Epithelial cell of proximal tubule (primary cell): ENCODE results near the gene HINT2. TPM values are rescaled to one million over a fixed set of nuclear protein-coding genes. Genes with fewer than 3 reads are reported as not detected.

ENCODE experiments used
- DNase-seq: peaks from one replicate; pipeline ENCODE4 v3.0.0-alpha.2; 2011; ENCODE audit warnings: low read depth
- H3K4me3 ChIP-seq: 2 replicates; pipeline ENCODE4 v1.5.1; 2011; ENCODE audit warnings: low read depth, mild to moderate bottlenecking, low read length
- CTCF ChIP-seq: conservative IDR thresholded peaks from 2 replicates; pipeline ENCODE4 v1.5.1; 2012; ENCODE audit warnings: low read depth, mild to moderate bottlenecking, low read length
- total RNA-seq: library from RNA; depleted of rRNA; stranded (reverse); fragments of >200 nt; gene quantifications from 2 replicates; pipeline ENCODE4 v1.2.3, GENCODE V29; 2015

The HINT2 gene
- total RNA-seq, result 25.9 and 32.5 TPM in 2 replicates

DNA sequence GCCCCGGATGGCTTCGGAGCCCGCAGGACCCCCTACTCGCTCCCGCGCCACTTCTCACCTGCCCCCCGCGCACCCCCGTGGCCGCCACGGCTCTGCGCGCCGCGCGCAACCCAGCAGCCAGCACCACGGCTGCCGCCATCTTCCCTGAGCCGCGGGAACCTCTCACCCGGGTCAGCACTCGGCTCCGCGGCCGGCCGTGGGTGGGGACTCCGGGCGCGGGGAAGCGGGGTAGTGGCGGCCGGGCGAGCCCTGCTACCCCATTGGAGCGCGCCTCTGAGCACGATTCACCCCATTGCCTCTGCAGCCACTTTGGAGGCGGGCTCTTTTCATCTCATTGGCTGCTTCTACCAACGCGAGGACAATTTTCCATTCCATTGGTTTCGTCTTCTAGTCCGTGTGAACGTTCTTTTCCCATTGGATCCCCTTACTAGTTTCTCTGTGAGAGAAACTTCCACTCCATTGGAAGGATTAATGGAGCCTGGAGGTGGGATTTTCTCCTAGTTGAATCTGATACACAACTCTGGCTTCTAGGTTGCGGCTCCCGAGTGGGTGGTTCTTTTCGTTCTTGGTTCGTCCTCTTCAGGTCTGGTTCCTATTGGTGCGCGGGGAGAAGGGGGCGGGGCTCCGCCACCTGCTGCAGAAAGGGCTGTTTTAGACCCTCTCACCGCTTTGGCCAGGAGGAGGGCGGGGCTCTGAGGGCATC, at the start of gene HINT2:
Gene HINT2, minus strand, starts transcription at position 202 of the 703 bp plus-strand sequence. Its CDS starts 63 bp downstream, at position 139.
- peak; percentile 96 for DNase-seq
- peak within 1 kb of the TSS; percentile 95 for H3K4me3 ChIP-seq
- TF ChIP-seq CTCF, result no peak

GRCh38 chr9:35863583-35863982, 48.7 kb upstream of the HINT2 start:
- H3K4me3 ChIP-seq, result no peak overlapping the region
- DNase-seq, result no peak
- TF ChIP-seq CTCF, result no peak

DNA sequence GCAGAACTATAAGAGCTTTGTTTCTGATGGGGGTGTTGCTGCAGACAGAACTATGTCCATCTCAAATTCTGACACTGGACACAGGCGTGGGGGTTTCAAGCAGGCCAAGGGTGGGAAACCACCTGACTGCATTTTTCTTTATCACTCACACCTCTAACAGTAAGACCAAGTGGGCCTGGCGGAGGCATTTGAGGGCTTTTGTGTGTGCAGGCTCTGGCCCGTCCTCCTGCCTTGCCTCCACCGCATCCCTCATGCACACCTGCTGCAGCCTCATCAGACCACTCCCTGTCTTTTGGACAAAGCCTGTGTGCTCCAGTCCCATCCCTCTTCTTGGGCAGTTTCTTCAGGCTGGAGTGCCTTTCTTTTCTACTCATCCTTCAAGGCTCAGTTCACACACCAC, 47.5 kb upstream of the HINT2 start:
- no peak for TF ChIP-seq CTCF
- H3K4me3 ChIP-seq, result no peak overlapping the region
- DNase-seq, result no peak

DNA sequence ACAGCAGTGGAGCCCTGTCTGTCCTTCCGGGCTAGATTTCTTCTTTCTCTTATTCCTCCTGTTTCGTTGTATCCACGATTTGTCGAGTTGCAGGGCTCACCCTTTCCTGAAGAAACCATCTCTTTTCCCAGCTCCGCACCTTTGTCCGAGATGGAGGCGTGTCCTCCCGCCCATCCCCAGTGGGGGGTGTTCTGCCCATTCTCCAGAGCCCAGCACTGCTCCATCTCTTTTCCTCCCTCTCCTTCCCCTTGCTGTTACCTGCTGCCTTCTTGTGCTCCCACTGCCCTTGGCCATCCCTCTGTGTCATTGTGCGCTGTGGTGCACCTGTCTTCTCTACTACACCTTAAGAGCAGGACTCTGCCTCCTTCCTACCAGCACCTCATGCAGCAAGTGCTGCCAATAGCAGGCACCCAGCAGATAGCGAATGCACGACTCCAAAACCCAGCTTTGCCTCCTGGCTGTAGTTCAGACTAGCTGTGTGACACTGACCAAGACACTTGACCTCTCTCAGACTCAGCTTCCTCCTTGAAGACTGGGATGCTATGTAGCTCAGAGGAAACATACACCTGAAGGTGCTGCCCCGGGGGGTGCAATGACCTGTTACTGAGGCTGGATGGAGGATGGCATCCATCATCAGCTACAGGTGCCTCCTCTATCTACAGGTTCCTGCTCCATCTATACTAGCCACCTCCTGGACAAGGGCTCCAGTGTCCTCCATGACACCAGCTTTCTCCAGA, 46.5 kb upstream of the HINT2 start:
- DNase-seq, result no peak
- H3K4me3 ChIP-seq, result no peak overlapping the region
- no peak for TF ChIP-seq CTCF

- no peak for TF ChIP-seq CTCF
- no peak overlapping the region for H3K4me3 ChIP-seq
- DNase-seq, result no peak
Observed at GRCh38 chr9:35859990-35860339, 45.1 kb upstream of the HINT2 start.

- no peak overlapping the region for H3K4me3 ChIP-seq
- TF ChIP-seq CTCF, result no peak
- DNase-seq, result no peak
Observed at GRCh38 chr9:35859310-35859989, 44.6 kb upstream of the HINT2 start.
